Stimulated activated naive CD8-positive, alpha-beta T cell treated with anti-CD3 and anti-CD28 coated beads, Interleukin-15, Interleukin-2, amounts not matched to agents 100 ng/mL and 50 ng/mL, for 24 hours (primary cell): ENCODE results near the gene NRP1.

Experiments
- H3K27ac Mint-ChIP-seq: one replicate; pipeline ENCODE4 v1.8.0; 2021; ENCODE audit warnings: mild to moderate bottlenecking, mixed read lengths
- H3K27me3 Mint-ChIP-seq: one replicate; pipeline ENCODE4 v1.8.0; 2021; ENCODE audit warnings: mixed read lengths
- H3K36me3 Mint-ChIP-seq: one replicate; pipeline ENCODE4 v1.8.0; 2021; ENCODE audit warnings: low read depth, mixed read lengths
- H3K4me1 Mint-ChIP-seq: one replicate; pipeline ENCODE4 v1.8.0; 2021; ENCODE audit warnings: low read depth, mixed read lengths
- H3K4me3 Mint-ChIP-seq: one replicate; pipeline ENCODE4 v1.8.0; 2021; ENCODE audit warnings: mild to moderate bottlenecking, mixed read lengths
- H3K9me3 Mint-ChIP-seq: one replicate; pipeline ENCODE4 v1.8.0; 2021; ENCODE audit warnings: mixed read lengths

NRP1 gene

GRCh38 chr10:33241351-33241750 lies 93.1 kb downstream of the NRP1 start:
- H3K4me1 Mint-ChIP-seq = peaks cover 23% of the 10 kb centered on the region
- peaks cover 7% of the 10 kb centered on the region for H3K27me3 Mint-ChIP-seq
- no peak overlapping the region for H3K4me3 Mint-ChIP-seq
- H3K9me3 Mint-ChIP-seq = no peaks in the 10 kb centered on the region
- H3K27ac Mint-ChIP-seq = no peak overlapping the region
- no peaks in the 10 kb centered on the region for H3K36me3 Mint-ChIP-seq

- H3K27me3 Mint-ChIP-seq = peaks cover 10% of the 10 kb centered on the region
- H3K4me3 Mint-ChIP-seq = no peak overlapping the region
- H3K4me1 Mint-ChIP-seq = peaks cover 19% of the 10 kb centered on the region
- no peaks in the 10 kb centered on the region for H3K36me3 Mint-ChIP-seq
- H3K9me3 Mint-ChIP-seq = no peaks in the 10 kb centered on the region
- H3K27ac Mint-ChIP-seq = no peak overlapping the region
Observed at GRCh38 chr10:33240931-33241330, 93.5 kb downstream of the NRP1 start.

DNA sequence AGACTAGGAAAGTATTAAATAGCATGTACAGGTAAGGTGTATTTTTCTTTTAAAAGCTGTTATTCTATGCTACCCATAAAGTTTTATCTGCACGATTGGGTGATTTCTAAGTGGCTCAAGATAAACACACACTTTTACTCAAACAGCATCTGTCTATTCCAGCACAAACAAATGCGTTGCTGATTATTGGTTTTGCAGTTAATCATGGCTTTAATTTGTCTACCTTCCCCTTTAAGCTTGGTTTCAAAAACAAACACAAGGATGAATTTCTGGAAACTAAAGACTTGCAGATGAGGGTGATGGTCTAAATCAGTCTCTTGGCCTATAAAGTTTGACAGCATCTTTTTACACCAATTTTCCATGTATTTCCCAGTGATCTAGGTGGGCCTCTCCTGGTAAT lies 94.2 kb downstream of the NRP1 start:
- Mint-ChIP-seq H3K27ac (no peak overlapping the region), H3K9me3 (no peaks in the 10 kb centered on the region), H3K27me3 (peaks cover 10% of the 10 kb centered on the region), H3K4me1 (peaks cover 14% of the 10 kb centered on the region), H3K36me3 (no peaks in the 10 kb centered on the region), H3K4me3 (no peak overlapping the region)

GRCh38 chr10:33239257-33239656 lies 95.2 kb downstream of the NRP1 start:
- H3K36me3 Mint-ChIP-seq = no peaks in the 10 kb centered on the region
- peaks cover 13% of the 10 kb centered on the region for H3K27me3 Mint-ChIP-seq
- no peaks in the 10 kb centered on the region for H3K9me3 Mint-ChIP-seq
- peaks cover 4% of the 10 kb centered on the region for H3K4me1 Mint-ChIP-seq
- H3K27ac Mint-ChIP-seq = no peak overlapping the region
- no peak overlapping the region for H3K4me3 Mint-ChIP-seq

- no peak overlapping the region for H3K4me3 Mint-ChIP-seq
- no peaks in the 10 kb centered on the region for H3K9me3 Mint-ChIP-seq
Observed at GRCh38 chr10:33238643-33239042, 95.8 kb downstream of the NRP1 start.

DNA sequence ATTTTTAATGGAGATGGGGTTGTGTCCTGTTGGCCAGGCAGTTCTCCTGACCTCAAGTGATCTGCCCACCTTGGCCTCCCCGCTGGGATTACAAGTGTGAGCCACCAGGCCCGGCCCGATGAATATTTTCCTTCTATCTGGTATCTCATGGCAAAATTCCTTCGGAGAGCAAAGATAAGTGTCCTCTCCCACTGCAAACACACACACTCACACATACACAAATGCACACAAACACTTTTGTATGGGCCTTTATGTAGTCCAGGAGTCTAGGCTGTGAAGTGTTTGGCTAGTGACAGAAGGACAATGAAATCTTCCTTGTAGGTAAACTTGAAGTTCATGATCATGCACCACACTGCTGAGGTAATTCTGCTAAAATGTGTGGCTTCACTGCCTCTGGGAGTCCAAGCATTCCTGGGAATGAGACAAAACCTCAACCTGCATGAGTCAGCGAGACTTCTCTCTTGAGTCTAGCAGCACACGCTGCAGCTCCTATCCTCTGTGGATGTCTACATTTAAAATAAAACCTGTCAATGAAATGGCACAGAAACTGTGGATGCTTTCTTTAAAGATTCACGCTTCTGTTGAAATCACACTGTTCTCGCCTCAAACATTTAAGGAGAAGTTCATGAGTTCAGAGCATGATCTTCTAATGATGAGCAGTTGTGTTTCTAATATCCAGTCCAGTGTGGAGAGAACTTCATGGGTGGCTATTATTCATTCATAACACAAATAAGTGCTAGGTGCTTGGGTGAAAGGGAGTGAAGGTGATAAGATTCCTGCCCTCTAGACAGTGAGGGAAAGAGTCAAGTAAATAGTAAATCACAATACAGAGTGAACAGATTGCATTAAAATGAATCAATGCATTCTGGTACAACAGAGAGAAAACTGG lies 96.5 kb downstream of the NRP1 start:
- H3K4me1 Mint-ChIP-seq = no peaks in the 10 kb centered on the region
- peaks cover 13% of the 10 kb centered on the region for H3K27me3 Mint-ChIP-seq
- no peaks in the 10 kb centered on the region for H3K9me3 Mint-ChIP-seq
- H3K36me3 Mint-ChIP-seq = no peaks in the 10 kb centered on the region
- H3K27ac Mint-ChIP-seq = no peak overlapping the region
- no peak overlapping the region for H3K4me3 Mint-ChIP-seq

More at GRCh38 chr10:33238643-33239042, 95.8 kb downstream of the NRP1 start:
- H3K36me3 Mint-ChIP-seq = no peaks in the 10 kb centered on the region
- H3K27me3 Mint-ChIP-seq = peaks cover 13% of the 10 kb centered on the region
- no peaks in the 10 kb centered on the region for H3K4me1 Mint-ChIP-seq
- no peak overlapping the region for H3K27ac Mint-ChIP-seq

- Mint-ChIP-seq H3K4me3 (no peak overlapping the region), H3K9me3 (no peaks in the 10 kb centered on the region), H3K4me1 (no peaks in the 10 kb centered on the region), H3K27ac (peak overlapping the region; percentile 41), H3K27me3 (peaks cover 13% of the 10 kb centered on the region), H3K36me3 (no peaks in the 10 kb centered on the region)
Observed at GRCh38 chr10:33236916-33237315, 97.6 kb downstream of the NRP1 start.

DNA sequence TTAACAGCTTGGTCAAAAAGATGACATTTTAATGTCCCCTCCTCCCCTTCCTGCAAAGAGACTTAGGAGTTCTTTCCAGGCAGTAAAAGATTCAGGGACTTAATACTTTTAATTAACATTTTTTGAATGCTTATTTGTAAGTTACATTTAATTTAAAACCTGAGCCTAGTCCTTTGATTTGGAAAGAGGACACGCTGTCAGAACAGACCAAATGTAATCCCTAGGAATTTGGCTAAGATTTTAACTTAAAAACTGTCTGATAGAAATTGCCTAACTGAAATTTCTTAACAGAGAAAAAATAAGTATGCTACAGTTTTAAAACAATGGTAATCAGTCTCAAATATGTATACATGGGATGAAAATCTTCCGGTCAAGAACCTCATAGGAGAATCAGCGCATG lies 98.5 kb downstream of the NRP1 start:
- H3K27me3 Mint-ChIP-seq = peaks cover 10% of the 10 kb centered on the region
- H3K27ac Mint-ChIP-seq = no peak overlapping the region
- H3K36me3 Mint-ChIP-seq = no peaks in the 10 kb centered on the region

GRCh38 chr10:33235251-33235884 lies 99.1 kb downstream of the NRP1 start:
- H3K4me3 Mint-ChIP-seq = no peak overlapping the region

More for the DNA sequence above, 98.5 kb downstream of the NRP1 start:
- Mint-ChIP-seq H3K4me1 (no peaks in the 10 kb centered on the region), H3K4me3 (no peak overlapping the region), H3K9me3 (no peaks in the 10 kb centered on the region)

GRCh38 chr10:33234831-33235237 lies 99.6 kb downstream of the NRP1 start:
- Mint-ChIP-seq H3K9me3 (no peaks in the 10 kb centered on the region), H3K27me3 (peaks cover 13% of the 10 kb centered on the region), H3K4me3 (no peak overlapping the region), H3K36me3 (no peaks in the 10 kb centered on the region), H3K4me1 (no peaks in the 10 kb centered on the region), H3K27ac (no peak overlapping the region)

More at GRCh38 chr10:33235251-33235884, 99.1 kb downstream of the NRP1 start:
- peaks cover 9% of the 10 kb centered on the region for H3K27me3 Mint-ChIP-seq
- H3K27ac Mint-ChIP-seq = no peak overlapping the region
- no peaks in the 10 kb centered on the region for H3K9me3 Mint-ChIP-seq
- H3K36me3 Mint-ChIP-seq = no peaks in the 10 kb centered on the region
- H3K4me1 Mint-ChIP-seq = no peaks in the 10 kb centered on the region

- Mint-ChIP-seq H3K36me3 (no peaks in the 10 kb centered on the region), H3K27me3 (peaks cover 19% of the 10 kb centered on the region), H3K4me3 (no peak overlapping the region), H3K9me3 (no peaks in the 10 kb centered on the region), H3K27ac (no peak overlapping the region), H3K4me1 (no peaks in the 10 kb centered on the region)
Observed at GRCh38 chr10:33233635-33234034, 100.8 kb downstream of the NRP1 start.

DNA sequence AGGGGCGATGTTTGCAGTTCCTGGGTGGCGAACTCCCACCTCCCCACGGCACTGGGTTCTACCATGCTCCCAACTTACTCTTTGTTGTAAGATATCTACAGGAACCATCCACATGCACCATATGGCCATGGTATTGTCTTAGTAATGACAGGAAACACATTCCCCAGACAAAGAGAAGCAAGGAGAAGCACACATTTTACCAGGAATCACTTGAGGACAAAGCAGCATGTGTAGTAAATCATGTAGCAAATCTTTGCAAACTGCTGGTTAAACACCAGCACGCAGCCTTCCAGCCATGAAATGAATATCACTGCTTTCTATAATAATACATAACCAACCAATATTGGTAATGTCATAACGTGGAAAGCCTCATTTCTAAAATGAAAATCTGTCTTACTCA lies 101.2 kb downstream of the NRP1 start:
- H3K9me3 Mint-ChIP-seq = no peaks in the 10 kb centered on the region
- peaks cover 18% of the 10 kb centered on the region for H3K27me3 Mint-ChIP-seq
- no peaks in the 10 kb centered on the region for H3K36me3 Mint-ChIP-seq
- no peaks in the 10 kb centered on the region for H3K4me1 Mint-ChIP-seq
- H3K4me3 Mint-ChIP-seq = no peak overlapping the region
- no peak overlapping the region for H3K27ac Mint-ChIP-seq

GRCh38 chr10:33231621-33232350 lies 102.7 kb downstream of the NRP1 start:
- Mint-ChIP-seq H3K27me3 (peaks cover 16% of the 10 kb centered on the region), H3K27ac (no peak overlapping the region), H3K9me3 (no peaks in the 10 kb centered on the region), H3K36me3 (no peaks in the 10 kb centered on the region), H3K4me1 (no peaks in the 10 kb centered on the region), H3K4me3 (no peak overlapping the region)

DNA sequence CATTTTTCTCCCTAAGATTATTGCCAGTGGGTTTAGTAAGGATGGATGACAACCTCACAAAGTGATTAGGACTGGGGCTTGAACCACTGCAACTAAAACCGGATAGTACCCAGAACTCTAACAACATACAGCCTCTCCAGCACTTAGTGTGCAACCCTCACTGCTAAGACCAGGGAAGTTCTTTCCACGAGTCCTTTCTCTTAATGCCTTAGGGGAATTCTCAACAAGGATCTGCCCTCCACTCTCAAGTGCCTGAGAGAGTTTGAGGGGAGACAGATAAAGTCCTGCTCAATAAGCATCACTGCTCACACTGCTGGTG lies 104.6 kb downstream of the NRP1 start:
- Mint-ChIP-seq H3K36me3 (no peaks in the 10 kb centered on the region), H3K9me3 (no peaks in the 10 kb centered on the region), H3K4me3 (no peak overlapping the region), H3K27ac (no peak overlapping the region), H3K4me1 (no peaks in the 10 kb centered on the region), H3K27me3 (peaks cover 12% of the 10 kb centered on the region)
